Measurements from ENCODE around the gene TOX4. TPM values are rescaled to one million over a fixed set of nuclear protein-coding genes. Genes with fewer than 3 reads are reported as not detected.
A peak's percentile ranks its signal among the peaks of the same experiment; 100 is the strongest.

TOX4 gene
- total RNA-seq, 1 donor from 2014 or later: 92.2 TPM

DNA sequence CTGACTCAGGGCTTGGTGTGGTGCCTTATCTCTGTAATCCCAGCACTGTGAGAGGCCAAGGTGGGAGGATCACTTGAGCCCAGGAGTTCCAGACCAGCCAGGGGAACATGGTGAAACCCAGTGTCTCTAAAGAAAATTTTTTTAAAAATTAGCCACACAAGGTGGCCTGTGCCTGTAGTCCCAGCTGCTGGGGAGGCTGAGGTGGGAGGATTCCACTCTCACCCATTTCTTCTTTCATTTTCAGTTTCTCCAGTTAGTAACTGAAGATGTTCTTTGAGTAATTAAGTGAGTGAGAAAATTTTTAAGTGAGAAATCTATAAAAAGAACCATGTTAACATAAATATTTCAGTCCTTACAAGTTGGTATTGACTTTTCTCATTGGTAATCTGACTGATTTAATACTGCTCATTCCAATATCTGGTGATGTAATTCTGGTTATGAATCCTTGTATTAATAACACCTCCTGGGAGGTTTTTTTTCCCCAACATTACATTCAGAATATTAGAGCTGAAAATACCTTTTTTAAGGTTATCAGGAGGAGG is 28.1 kb downstream of the TOX4 start:
- Mint-ChIP-seq H3K9me3 (ENCODE audit: unreplicated experiment) (no peaks in the 10 kb centered on the region), H3K27ac (ENCODE audit: unreplicated experiment) (peak overlapping the region; percentile 41), H3K36me3 (ENCODE audit: low read depth, unreplicated experiment) (peaks cover 18% of the 10 kb centered on the region), H3K4me1 (ENCODE audit: low read depth, unreplicated experiment) (peaks cover 7% of the 10 kb centered on the region), H3K4me3 (ENCODE audit: unreplicated experiment) (no peak overlapping the region), H3K27me3 (ENCODE audit: low read depth, unreplicated experiment) (no peaks in the 10 kb centered on the region)
- DNase-seq (ENCODE audit: low read depth) (no peak), FAIRE-seq (no peak)
- no peak overlapping the region for H3K4me3 ChIP-seq (ENCODE audit: insufficient read depth, low read depth, low read length)
- no peaks in the 10 kb centered on the region for H3K4me1 ChIP-seq (ENCODE audit: insufficient read depth, low read length)
- H3K27ac ChIP-seq (ENCODE audit: low read depth, low read length): no peak overlapping the region
- TF ChIP-seq CTCF (IDR thresholded peaks at IDR 0.05; ENCODE audit: insufficient read depth, low read depth, low read length) (no peak), EZH2 (IDR thresholded peaks at IDR 0.05; ENCODE audit: insufficient read depth, low read length) (no peak)
- peaks cover 10% of the 10 kb centered on the region for H4K20me1 ChIP-seq (ENCODE audit: insufficient read depth, low read length)
- peaks cover 62% of the 10 kb centered on the region for H3K79me2 ChIP-seq (ENCODE audit: insufficient read depth, low read length)
- H3K9me3 ChIP-seq (ENCODE audit: insufficient read depth, low read depth, low read length): no peaks in the 10 kb centered on the region
- no peaks in the 10 kb centered on the region for H3K27me3 ChIP-seq (ENCODE audit: insufficient read depth, low read length)
- H3K4me2 ChIP-seq (ENCODE audit: low read length): no peak overlapping the region
- no peak overlapping the region for H3K9ac ChIP-seq (ENCODE audit: low read length)
- H3K36me3 ChIP-seq (ENCODE audit: insufficient read depth, low read length): peaks cover 27% of the 10 kb centered on the region
- H2AFZ ChIP-seq (ENCODE audit: low read depth, low read length): no peak overlapping the region

GRCh38 chr14:21506557-21506956 is 29.6 kb downstream of the TOX4 start:
- no peak for FAIRE-seq
- no peak overlapping the region for H3K4me3 Mint-ChIP-seq (ENCODE audit: unreplicated experiment)
- H3K36me3 Mint-ChIP-seq (ENCODE audit: low read depth, unreplicated experiment): peaks cover 10% of the 10 kb centered on the region

More at GRCh38 chr14:21506557-21506956, 29.6 kb downstream of the TOX4 start:
- Histone ChIP-seq H3K79me2 (ENCODE audit: insufficient read depth, low read length) (peaks cover 72% of the 10 kb centered on the region), H4K20me1 (ENCODE audit: insufficient read depth, low read length) (peaks cover 10% of the 10 kb centered on the region), H3K27ac (ENCODE audit: low read depth, low read length) (no peak overlapping the region), H2AFZ (ENCODE audit: low read depth, low read length) (no peak overlapping the region), H3K4me2 (ENCODE audit: low read length) (no peak overlapping the region), H3K36me3 (ENCODE audit: insufficient read depth, low read length) (peaks cover 16% of the 10 kb centered on the region), H3K4me3 (ENCODE audit: insufficient read depth, low read depth, low read length) (no peak overlapping the region), H3K27me3 (ENCODE audit: insufficient read depth, low read length) (no peaks in the 10 kb centered on the region), H3K4me1 (ENCODE audit: insufficient read depth, low read length) (no peaks in the 10 kb centered on the region), H3K9me3 (ENCODE audit: insufficient read depth, low read depth, low read length) (no peaks in the 10 kb centered on the region), H3K9ac (ENCODE audit: low read length) (no peak overlapping the region)
- Mint-ChIP-seq H3K9me3 (ENCODE audit: unreplicated experiment) (no peaks in the 10 kb centered on the region), H3K4me1 (ENCODE audit: low read depth, unreplicated experiment) (peaks cover 10% of the 10 kb centered on the region), H3K27me3 (ENCODE audit: low read depth, unreplicated experiment) (no peaks in the 10 kb centered on the region), H3K27ac (ENCODE audit: unreplicated experiment) (no peak overlapping the region)
- TF ChIP-seq EZH2 (IDR thresholded peaks at IDR 0.05; ENCODE audit: insufficient read depth, low read length) (no peak), CTCF (IDR thresholded peaks at IDR 0.05; ENCODE audit: insufficient read depth, low read depth, low read length) (no peak)
- DNase-seq (ENCODE audit: low read depth): no peak
